Activated T-cell treated with anti-CD3 and anti-CD28 coated beads, Interleukin-2, amount 50 U/mL, for 24 hours (primary cell): ENCODE data around the gene HSFY1.
"Not testable (repeated sequence)": the region's sequence is repeated elsewhere in the genome, so short reads cannot be mapped to it uniquely, and the experiment has no call there.

Experiments used
- DNase-seq: peaks from one replicate; pipeline ENCODE4 v3.0.0-alpha.2; 2020
- H3K27ac Mint-ChIP-seq: 2 replicates; pipeline ENCODE4 v1.8.0; 2020; ENCODE audit warnings: mild to moderate bottlenecking, mixed read lengths
- H3K27me3 Mint-ChIP-seq: 2 replicates; pipeline ENCODE4 v1.8.0; 2020; ENCODE audit warnings: mixed read lengths
- H3K36me3 Mint-ChIP-seq: 2 replicates; pipeline ENCODE4 v1.8.0; 2020; ENCODE audit warnings: low read depth, mixed read lengths
- H3K4me1 Mint-ChIP-seq: 2 replicates; pipeline ENCODE4 v1.8.0; 2020; ENCODE audit warnings: low read depth, mixed read lengths
- H3K4me3 Mint-ChIP-seq: 2 replicates; pipeline ENCODE4 v1.8.0; 2020; ENCODE audit warnings: mild to moderate bottlenecking, moderate library complexity, mixed read lengths
- H3K9me3 Mint-ChIP-seq: 2 replicates; pipeline ENCODE4 v1.8.0; 2020; ENCODE audit warnings: mixed read lengths

Gene HSFY1

GRCh38 chrY:18546420-18546819, at the start of gene HSFY1:
TSS of gene HSFY1 (plus strand) at chrY:18546720. CDS start at chrY:18546788, 68 bp downstream.
- not testable (repeated sequence) for H3K36me3 Mint-ChIP-seq, H3K4me3 Mint-ChIP-seq, H3K4me1 Mint-ChIP-seq, DNase-seq, H3K9me3 Mint-ChIP-seq, H3K27me3 Mint-ChIP-seq, H3K27ac Mint-ChIP-seq

GRCh38 chrY:18504266-18504665, 42.3 kb upstream of the HSFY1 start:
- DNase-seq, H3K36me3 Mint-ChIP-seq, H3K27ac Mint-ChIP-seq, H3K4me1 Mint-ChIP-seq, H3K4me3 Mint-ChIP-seq, H3K27me3 Mint-ChIP-seq, H3K9me3 Mint-ChIP-seq: not testable (repeated sequence)

- H3K27me3 Mint-ChIP-seq, result not testable (repeated sequence)
Observed at GRCh38 chrY:18530995-18531655, 15.4 kb upstream of the HSFY1 start.

GRCh38 chrY:18538952-18539351, 7.6 kb upstream of the HSFY1 start:
- not testable (repeated sequence) for DNase-seq, H3K27ac Mint-ChIP-seq, H3K9me3 Mint-ChIP-seq, H3K4me1 Mint-ChIP-seq, H3K4me3 Mint-ChIP-seq, H3K27me3 Mint-ChIP-seq, H3K36me3 Mint-ChIP-seq

More at GRCh38 chrY:18530995-18531655, 15.4 kb upstream of the HSFY1 start:
- not testable (repeated sequence) for H3K27ac Mint-ChIP-seq, H3K4me3 Mint-ChIP-seq, H3K4me1 Mint-ChIP-seq, H3K36me3 Mint-ChIP-seq, DNase-seq, H3K9me3 Mint-ChIP-seq

- not testable (repeated sequence) for H3K27ac Mint-ChIP-seq, H3K4me3 Mint-ChIP-seq, H3K4me1 Mint-ChIP-seq, H3K36me3 Mint-ChIP-seq, DNase-seq, H3K9me3 Mint-ChIP-seq, H3K27me3 Mint-ChIP-seq
Observed at GRCh38 chrY:18553132-18553531, 6.6 kb downstream of the HSFY1 start.

GRCh38 chrY:18565915-18566314, 19.4 kb downstream of the HSFY1 start:
- H3K9me3 Mint-ChIP-seq, H3K4me1 Mint-ChIP-seq, H3K27me3 Mint-ChIP-seq, H3K27ac Mint-ChIP-seq, DNase-seq, H3K4me3 Mint-ChIP-seq, H3K36me3 Mint-ChIP-seq: not testable (repeated sequence)
